Sigmoid colon (tissue), 7 donors: ENCODE measurements around the gene UGT2A1. TPM values are rescaled to one million over a fixed set of nuclear protein-coding genes. Genes with fewer than 3 reads are reported as not detected.

Experiments
- DNase-seq: peaks from one replicate; pipeline ENCODE4 v3.0.0-alpha.2; 2019
- H3K27ac ChIP-seq, 4 donors: fragments of 200-600 bp; sonication (generic); one replicate each; pipeline ENCODE4 v1.5.1; 2016 to 2019; ENCODE audit warnings: mild to moderate bottlenecking in 1 of 4
- H3K27me3 ChIP-seq, 3 donors: fragments of 200-600 bp; sonication (generic); one replicate each; pipeline ENCODE4 v1.5.1; 2019; ENCODE audit warnings: mild to moderate bottlenecking in 1 of 3
- H3K36me3 ChIP-seq, 4 donors: fragments of 200-600 bp; sonication (generic); one replicate each; pipeline ENCODE4 v1.5.1; 2016 to 2019
- H3K4me1 ChIP-seq, 4 donors: fragments of 200-600 bp; sonication (generic); one replicate each; pipeline ENCODE4 v1.5.1; 2017 to 2019
- H3K4me3 ChIP-seq, 4 donors: fragments of 200-600 bp; sonication (generic); one replicate each; pipeline ENCODE4 v1.5.1; 2017 to 2019; ENCODE audit warnings: mild to moderate bottlenecking in 2 of 4, moderate library complexity in 1 of 4
- H3K9me3 ChIP-seq, 4 donors: fragments of 200-600 bp in 3 of 4; sonication (generic) in 3 of 4; one replicate each; pipeline versions ENCODE4 v1.5.1 to v1.6.1; 2013 to 2019
- EP300 ChIP-seq, 4 donors: sonication (generic); formaldehyde crosslinking; IDR thresholded peaks; one replicate each; pipeline ENCODE4 v1.6.1; 2017; ENCODE audit warnings: antibody characterized with exemption in 4 of 4
- POLR2A ChIP-seq, 2 donors: fragments of 450-650 bp; IDR thresholded peaks; one replicate each; pipeline ENCODE4 v1.6.1; 2016; ENCODE audit warnings: antibody characterized with exemption in 2 of 2, mild to moderate bottlenecking in 2 of 2, moderate library complexity in 2 of 2
- POLR2AphosphoS5 ChIP-seq, 4 donors: sonication (generic); formaldehyde crosslinking; IDR thresholded peaks; one replicate each; pipeline ENCODE4 v1.6.1; 2017; ENCODE audit warnings: antibody characterized with exemption in 4 of 4
- WGBS, 2 donors: extraction: QIAGEN DNeasy Blood & Tissue Kit; methylation state at CpG; one replicate each; pipeline ENCODE4 v1.1.7; 2013; 5-methylcytosine and 5-hydroxymethylcytosine counted together
- intact Hi-C: fragments of 100-400 bp; cut with DNase I; formaldehyde crosslinking; loops from one replicate; pipeline ENCODE4 v1.15.1; 2023
- polyA plus RNA-seq, 3 donors: library from polyadenylated mRNA; stranded (reverse); fragments of 200-250 nt; gene quantifications; one replicate each; pipeline ENCODE4 v1.2.3, GENCODE V29; 2013
- total RNA-seq, 4 donors: library from RNA; depleted of rRNA; stranded (reverse); fragments of >200 nt; gene quantifications; one replicate each; pipeline ENCODE4 v1.1.0, GENCODE V29; 2016
- TF ChIP-seq, protein P1 (sequence below), 4 experiments: fragments of 450-650 bp in 3 of 4; fragments of 200-600 bp in 1 of 4; IDR thresholded peaks; one replicate each; pipeline ENCODE4 v1.5.1; 2016 to 2019; ENCODE audit warnings: antibody characterized with exemption in 4 of 4, mild to moderate bottlenecking in 3 of 4, moderate library complexity in 2 of 4
- donor health status: healthy with polysubstance abuse.
- donor health status: Bipolar disorder and iron deficiency.
- donor health status: healthy.

Gene UGT2A1
- total and polyA plus RNA-seq, 7 donors: not detected

DNA sequence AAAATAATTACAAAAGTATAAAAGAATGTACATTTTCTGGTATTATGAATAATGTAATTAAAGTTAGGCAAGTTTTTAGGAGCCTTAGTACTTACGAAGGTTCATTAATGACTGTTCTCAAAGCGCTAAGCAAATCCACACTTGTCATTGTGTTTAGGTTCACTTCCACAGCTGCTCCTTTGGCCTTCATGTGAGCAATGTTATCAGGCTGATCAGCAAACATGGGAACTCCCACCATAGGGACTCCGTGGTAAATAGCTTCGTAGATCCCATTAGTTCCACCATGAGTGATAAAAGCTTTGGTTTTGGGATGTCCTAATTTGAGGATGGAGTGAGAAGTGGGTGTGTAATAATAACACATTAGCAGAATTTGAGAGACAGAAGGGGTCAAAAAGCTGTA, 58.7 kb downstream of the UGT2A1 start:
- Histone ChIP-seq H3K27ac (no peak overlapping the region), H3K27me3 (no peaks in the 10 kb centered on the region), H3K36me3 (no peaks in the 10 kb centered on the region), H3K9me3 (no peaks in the 10 kb centered on the region), H3K4me1 (no peaks in the 10 kb centered on the region), H3K4me3 (no peak overlapping the region)
- DNase-seq: no peak
- 54 to 68% methylated on average over 4 of the region's 4 CpGs for WGBS, 2 donors
- intact Hi-C loops: no loop called here
- TF ChIP-seq EP300 (IDR thresholded peaks at IDR 0.05) (no peak), POLR2AphosphoS5 (IDR thresholded peaks at IDR 0.05) (no peak)

DNA sequence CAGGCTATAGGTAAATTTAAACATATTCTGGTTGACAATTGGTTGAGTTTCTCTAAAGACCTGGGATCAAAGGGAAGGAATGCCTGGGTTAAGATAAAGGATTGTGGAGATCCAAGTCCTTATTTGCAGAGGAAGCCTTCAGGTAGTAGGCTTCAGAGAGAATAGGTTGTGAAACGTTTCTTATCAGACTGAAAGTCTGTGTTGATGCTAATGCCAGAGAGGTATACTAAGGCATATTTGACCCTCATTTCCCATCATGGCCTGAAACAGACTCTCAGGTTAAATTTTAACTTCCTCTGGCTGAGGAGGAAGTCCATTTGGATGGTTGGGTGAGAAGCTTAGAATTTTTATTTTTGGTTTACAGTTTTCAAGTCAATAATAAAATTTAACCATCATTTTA, 61.7 kb downstream of the UGT2A1 start:
- Histone ChIP-seq H3K36me3 (no peaks in the 10 kb centered on the region), H3K9me3 (no peaks in the 10 kb centered on the region), H3K4me3 (no peak overlapping the region), H3K4me1 (no peaks in the 10 kb centered on the region), H3K27me3 (no peaks in the 10 kb centered on the region), H3K27ac (no peak overlapping the region)
- TF ChIP-seq, protein P1, sequence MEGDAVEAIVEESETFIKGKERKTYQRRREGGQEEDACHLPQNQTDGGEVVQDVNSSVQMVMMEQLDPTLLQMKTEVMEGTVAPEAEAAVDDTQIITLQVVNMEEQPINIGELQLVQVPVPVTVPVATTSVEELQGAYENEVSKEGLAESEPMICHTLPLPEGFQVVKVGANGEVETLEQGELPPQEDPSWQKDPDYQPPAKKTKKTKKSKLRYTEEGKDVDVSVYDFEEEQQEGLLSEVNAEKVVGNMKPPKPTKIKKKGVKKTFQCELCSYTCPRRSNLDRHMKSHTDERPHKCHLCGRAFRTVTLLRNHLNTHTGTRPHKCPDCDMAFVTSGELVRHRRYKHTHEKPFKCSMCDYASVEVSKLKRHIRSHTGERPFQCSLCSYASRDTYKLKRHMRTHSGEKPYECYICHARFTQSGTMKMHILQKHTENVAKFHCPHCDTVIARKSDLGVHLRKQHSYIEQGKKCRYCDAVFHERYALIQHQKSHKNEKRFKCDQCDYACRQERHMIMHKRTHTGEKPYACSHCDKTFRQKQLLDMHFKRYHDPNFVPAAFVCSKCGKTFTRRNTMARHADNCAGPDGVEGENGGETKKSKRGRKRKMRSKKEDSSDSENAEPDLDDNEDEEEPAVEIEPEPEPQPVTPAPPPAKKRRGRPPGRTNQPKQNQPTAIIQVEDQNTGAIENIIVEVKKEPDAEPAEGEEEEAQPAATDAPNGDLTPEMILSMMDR (IDR thresholded peaks at IDR 0.05): no peak
- TF ChIP-seq EP300 (IDR thresholded peaks at IDR 0.05): no peak
- no peak for TF ChIP-seq POLR2A (IDR thresholded peaks at IDR 0.05)
- TF ChIP-seq POLR2AphosphoS5 (IDR thresholded peaks at IDR 0.05): no peak
- WGBS, 2 donors: 5 to 34% methylated on average over 1 of the region's 1 CpG
- DNase-seq: no peak
- intact Hi-C loops: no loop called here

DNA sequence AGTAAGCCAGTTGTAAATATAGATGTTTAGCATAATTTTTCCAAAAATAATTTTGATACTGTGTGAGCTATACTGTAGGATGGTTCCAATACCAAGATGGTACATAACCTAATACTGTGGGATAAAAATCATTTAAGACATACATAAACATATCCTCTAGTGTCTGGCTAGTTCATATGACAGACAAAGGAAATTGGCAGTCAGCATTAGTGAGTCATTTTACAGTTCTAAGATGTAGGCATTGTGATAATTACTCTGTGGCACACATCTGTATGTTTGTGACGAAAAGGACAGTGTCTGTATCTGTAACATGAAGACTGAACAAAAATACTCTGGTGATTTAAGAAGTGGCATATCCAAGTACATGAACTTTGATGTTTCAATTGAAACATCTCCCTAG, 63.2 kb downstream of the UGT2A1 start:
- 83 to 86% methylated on average over 1 of the region's 1 CpG for WGBS, 2 donors
- no peaks in the 10 kb centered on the region for H3K4me1 ChIP-seq

DNA sequence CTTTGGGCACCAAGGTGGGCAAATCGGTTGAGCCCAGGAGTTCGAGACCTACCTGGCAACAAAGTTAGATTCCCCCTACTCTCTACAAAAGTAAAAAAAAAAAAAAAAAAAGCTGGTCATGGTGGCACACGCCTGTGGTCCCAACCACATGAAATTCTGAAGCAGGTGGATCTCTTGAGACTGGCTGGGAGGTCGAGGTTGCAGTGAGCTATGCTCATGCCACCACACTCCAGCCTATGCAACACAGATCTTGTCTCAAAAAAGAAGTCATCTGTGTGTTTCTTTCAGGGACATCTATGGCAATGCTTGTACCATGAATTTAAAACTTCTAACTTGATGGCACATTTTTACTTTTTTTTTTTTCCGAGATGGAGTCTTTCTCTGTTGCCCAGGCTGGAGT, 68.9 kb downstream of the UGT2A1 start:
- intact Hi-C loops: no loop called here
- 89 to 90% methylated on average over 5 of the region's 5 CpGs for WGBS, 2 donors
- Histone ChIP-seq H3K27me3 (no peaks in the 10 kb centered on the region), H3K4me3 (no peak overlapping the region), H3K36me3 (no peaks in the 10 kb centered on the region), H3K9me3 (no peaks in the 10 kb centered on the region), H3K4me1 (no peaks in the 10 kb centered on the region), H3K27ac (no peak overlapping the region)
- no peak for DNase-seq
- TF ChIP-seq EP300 (IDR thresholded peaks at IDR 0.05): no peak
- TF ChIP-seq, protein P1 (IDR thresholded peaks at IDR 0.05): no peak
- TF ChIP-seq POLR2A (IDR thresholded peaks at IDR 0.05): no peak
- TF ChIP-seq POLR2AphosphoS5 (IDR thresholded peaks at IDR 0.05): no peak

More for the DNA sequence above, 63.2 kb downstream of the UGT2A1 start:
- Histone ChIP-seq H3K27ac (no peak overlapping the region), H3K27me3 (no peaks in the 10 kb centered on the region), H3K4me3 (no peak overlapping the region), H3K9me3 (no peaks in the 10 kb centered on the region), H3K36me3 (no peaks in the 10 kb centered on the region)
- no peak for DNase-seq
- intact Hi-C loops: no loop called here
- TF ChIP-seq EP300 (IDR thresholded peaks at IDR 0.05) (no peak), POLR2AphosphoS5 (IDR thresholded peaks at IDR 0.05) (no peak), POLR2A (IDR thresholded peaks at IDR 0.05) (no peak)
- TF ChIP-seq, protein P1 (IDR thresholded peaks at IDR 0.05): no peak

DNA sequence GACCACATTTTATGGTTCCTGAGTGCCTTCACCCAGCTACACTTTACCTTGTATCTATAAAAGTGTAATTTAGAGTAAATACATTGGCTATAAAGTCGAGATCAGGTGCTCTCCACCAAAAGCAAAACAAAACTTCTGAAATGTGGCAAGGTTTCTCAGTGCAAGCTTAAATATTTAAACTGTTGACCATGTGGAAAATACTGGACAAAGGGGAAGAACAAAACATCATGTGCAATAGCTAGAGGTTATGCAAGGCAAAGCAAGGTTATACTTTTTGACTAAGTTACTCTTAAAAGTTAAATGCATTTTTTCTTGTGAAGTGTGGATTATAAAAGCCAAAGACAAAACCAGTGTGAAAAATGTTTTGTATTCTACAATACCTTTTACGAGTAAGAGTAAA, 69.5 kb downstream of the UGT2A1 start:
- Histone ChIP-seq H3K4me3 (no peak overlapping the region), H3K4me1 (no peaks in the 10 kb centered on the region), H3K9me3 (no peaks in the 10 kb centered on the region), H3K27ac (no peak overlapping the region), H3K27me3 (no peaks in the 10 kb centered on the region), H3K36me3 (no peaks in the 10 kb centered on the region)
- DNase-seq: no peak
- intact Hi-C loops: no loop called here
- TF ChIP-seq EP300 (IDR thresholded peaks at IDR 0.05) (no peak), POLR2AphosphoS5 (IDR thresholded peaks at IDR 0.05) (no peak), POLR2A (IDR thresholded peaks at IDR 0.05) (no peak)
- TF ChIP-seq, protein P1 (IDR thresholded peaks at IDR 0.05): no peak
- 20 to 58% methylated on average over 2 of the region's 2 CpGs for WGBS, 2 donors
